Aorta (tissue), 5 donors: ENCODE results near the gene MUTYH. TPM values are rescaled to one million over a fixed set of nuclear protein-coding genes. Genes with fewer than 3 reads are reported as not detected.
"Not testable (repeated sequence)": the region's sequence is repeated elsewhere in the genome, so short reads cannot be mapped to it uniquely, and the experiment has no call there.

Experiments used
- ATAC-seq: fragments of 200-7000 bp; cut with Tn5 transposase; one replicate; pipeline ENCODE4 v1.9.1; 2022; ENCODE audit warnings: moderate library complexity; ENCODE audit not compliant: low FRiP score
- DNase-seq, 2 donors: peaks; one replicate each; pipeline ENCODE4 v3.0.0-alpha.2; 2020
- H3K27ac ChIP-seq, 2 donors: one replicate each; pipeline ENCODE4 v1.5.1; 2013; ENCODE audit warnings: low read length in 2 of 2, mild to moderate bottlenecking in 2 of 2, moderate library complexity in 2 of 2, control low read depth in 1 of 2, inconsistent platforms in 1 of 2, low read depth in 1 of 2
- H3K27me3 ChIP-seq, 2 donors: one replicate each; pipeline ENCODE4 v1.6.1; 2013; ENCODE audit warnings: control low read depth in 1 of 2, low read length in 1 of 2, mild to moderate bottlenecking in 1 of 2, moderate library complexity in 1 of 2; ENCODE audit not compliant: insufficient read depth in 2 of 2, control insufficient read depth in 1 of 2
- H3K36me3 ChIP-seq, 2 donors: one replicate each; pipeline ENCODE4 v1.6.1; 2013; ENCODE audit warnings: control low read depth in 1 of 2, low read length in 1 of 2, mild to moderate bottlenecking in 1 of 2; ENCODE audit not compliant: insufficient read depth in 2 of 2, control insufficient read depth in 1 of 2
- H3K4me1 ChIP-seq, 2 donors: one replicate each; pipeline ENCODE4 v1.6.1; 2013; ENCODE audit warnings: low read length in 2 of 2, control low read depth in 1 of 2, mild to moderate bottlenecking in 1 of 2, moderate library complexity in 1 of 2; ENCODE audit not compliant: insufficient read depth in 2 of 2, control insufficient read depth in 1 of 2
- H3K4me3 ChIP-seq, 2 donors: one replicate each; pipeline ENCODE4 v1.5.1; 2013; ENCODE audit warnings: low read length in 2 of 2, control low read depth in 1 of 2, mild to moderate bottlenecking in 1 of 2
- H3K9me3 ChIP-seq: one replicate; pipeline ENCODE4 v1.6.1; 2013; ENCODE audit warnings: mild to moderate bottlenecking, low read length; ENCODE audit not compliant: control insufficient read depth
- WGBS, 2 donors: extraction: QIAGEN DNeasy Blood & Tissue Kit; methylation state at CpG; one replicate each; pipeline ENCODE4 v1.1.7; 2013; 5-methylcytosine and 5-hydroxymethylcytosine counted together
- intact Hi-C, 2 donors: fragments of 100-400 bp; cut with DNase I; formaldehyde crosslinking; loops; one replicate each; pipeline versions ENCODE4 v1.14.2 to v1.15.0; 2022
- polyA plus RNA-seq, 2 donors: library from polyadenylated mRNA; stranded (reverse); fragments of 200-250 nt; gene quantifications; one replicate each; pipeline ENCODE4 v1.2.3, GENCODE V29; 2013
- total RNA-seq, 2 donors: library from RNA; stranded (reverse); fragmentation: NEBNext Ultra II Directional; extraction: Animal tissue kit (Norgen Biotek cat#: 25700); gene quantifications; one replicate each; pipeline ENCODE4 v1.2.1, GENCODE V29; 2021
- donor health status: healthy with polysubstance abuse.
- donor health status: Bipolar disorder and iron deficiency.
- donor health status: DM: no; HTN: no; CAD: no.
- donor health status: DM: no; HTN: no; CAD: no.
- donor health status: DM: yes; HTN: yes; CAD: no.

MUTYH gene
- total and polyA plus RNA-seq, 4 donors: 4.9 to 49.8 (median 24.3) TPM

DNA sequence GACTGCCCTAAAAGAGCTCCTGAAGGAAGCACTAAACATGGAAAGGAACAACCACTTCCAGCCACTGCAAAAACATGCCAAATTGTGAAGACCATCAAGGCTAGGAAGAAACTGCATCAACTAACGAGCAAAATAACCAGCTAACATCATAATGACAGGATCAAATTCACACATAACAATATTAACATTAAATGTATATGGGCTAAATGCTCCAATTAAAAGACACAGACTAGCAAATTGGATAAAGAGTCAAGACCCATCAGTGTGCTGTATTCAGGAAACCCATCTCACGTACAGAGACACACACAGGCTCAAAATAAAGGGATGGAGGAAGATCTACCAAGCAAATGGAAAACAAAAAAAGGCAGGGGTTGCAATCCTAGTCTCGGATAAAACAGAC is 53.7 kb downstream of the MUTYH start:
- H3K4me1 ChIP-seq, H3K4me3 ChIP-seq, DNase-seq, H3K27ac ChIP-seq, intact Hi-C loops, ATAC-seq, H3K9me3 ChIP-seq, H3K36me3 ChIP-seq, H3K27me3 ChIP-seq: not testable (repeated sequence)
- 73 to 93% methylated on average over 2 of the region's 3 CpGs for WGBS, 2 donors

- intact Hi-C loops, H3K27ac ChIP-seq, H3K4me1 ChIP-seq, H3K36me3 ChIP-seq, H3K27me3 ChIP-seq, DNase-seq, H3K9me3 ChIP-seq, ATAC-seq, H3K4me3 ChIP-seq: not testable (repeated sequence)
- WGBS, 2 donors: 89 to 90% methylated on average over 9 of the region's 9 CpGs
Measured at GRCh38 chr1:45284858-45285257, 55.4 kb downstream of the MUTYH start.

GRCh38 chr1:45282351-45282750 is 57.9 kb downstream of the MUTYH start:
- Histone ChIP-seq H3K36me3 (no peaks in the 10 kb centered on the region), H3K27ac (no peak overlapping the region), H3K4me3 (no peak overlapping the region), H3K27me3 (no peaks in the 10 kb centered on the region), H3K4me1 (no peaks in the 10 kb centered on the region), H3K9me3 (no peaks in the 10 kb centered on the region)
- intact Hi-C loops: no loop called here
- DNase-seq: no peak
- WGBS, 2 donors: 57 to 59% methylated on average over 3 of the region's 3 CpGs
- no peak for ATAC-seq

Other genes with a start within 250 kb of the MUTYH start
- 1 to 10 TPM; 2.1 to 2.8 TPM for gene ZSWIM5, start 133.8 kb downstream of the MUTYH start, total RNA-seq
- gene ZSWIM5, start 133.8 kb downstream of the MUTYH start, polyA plus RNA-seq: 1 to 10 TPM in 1 of 2 donors, under 1 TPM in 1; 0.25 to 1.4 TPM
- under 1 TPM in 1 of 2 donors, not detected in 1; 0.36 TPM for gene HPDL, start 13.5 kb downstream of the MUTYH start, total RNA-seq
- not detected for gene HPDL, start 13.5 kb downstream of the MUTYH start, polyA plus RNA-seq
- 10 to 100 TPM in 1 of 2 donors, 1 to 10 TPM in 1; 6.9 to 10.6 TPM for gene TOE1, start 270 bp downstream of the MUTYH start, total RNA-seq
- 1 to 10 TPM; 8.1 to 8.5 TPM for gene TOE1, start 270 bp downstream of the MUTYH start, polyA plus RNA-seq
- 1 to 10 TPM; 5.2 to 8.1 TPM for gene TESK2, start 150.7 kb upstream of the MUTYH start, total RNA-seq
- 1 to 10 TPM; 3.8 to 4.9 TPM for gene TESK2, start 150.7 kb upstream of the MUTYH start, polyA plus RNA-seq
- gene CCDC163, start 159.6 kb upstream of the MUTYH start, total RNA-seq: 1 to 10 TPM; 1.6 to 2.1 TPM
- 1 to 10 TPM; 2.9 to 3.0 TPM for gene CCDC163, start 159.6 kb upstream of the MUTYH start, polyA plus RNA-seq
- 1 to 10 TPM; 2.1 to 2.9 TPM for gene MMACHC, start 159.9 kb upstream of the MUTYH start, total RNA-seq
- 1 to 10 TPM in 1 of 2 donors, under 1 TPM in 1; 0.63 to 1.0 TPM for gene MMACHC, start 159.9 kb upstream of the MUTYH start, polyA plus RNA-seq
- 100 to 1,000 TPM; 279 to 286 TPM for gene PRDX1, start 181.4 kb upstream of the MUTYH start, total RNA-seq
- gene PRDX1, start 181.4 kb upstream of the MUTYH start, polyA plus RNA-seq: 100 to 1,000 TPM; 429 to 441 TPM
- 100 to 1,000 TPM; 102 to 116 TPM for gene AKR1A1, start 210.4 kb upstream of the MUTYH start, total RNA-seq
- gene AKR1A1, start 210.4 kb upstream of the MUTYH start, polyA plus RNA-seq: 100 to 1,000 TPM; 140 TPM
- gene NASP, start 243.6 kb upstream of the MUTYH start, total RNA-seq: 10 to 100 TPM; 59.1 to 63.3 TPM
- 100 to 1,000 TPM in 1 of 2 donors, 10 to 100 TPM in 1; 44.8 to 123 TPM for gene NASP, start 243.6 kb upstream of the MUTYH start, polyA plus RNA-seq